Caco-2 (cell line): ENCODE data around the gene PCGF3. TPM values are rescaled to one million over a fixed set of nuclear protein-coding genes. Genes with fewer than 3 reads are reported as not detected.

ENCODE experiments used
- BruUV-seq: library from RNA; stranded (reverse); fragments of 400-500 nt; replicated peaks from 2 replicates; lab custom pipeline; 2021; lab: Mats Ljungman, UMichigan
- CTCF ChIA-PET: fragments of 300-600 bp; sonication (Branson Sonifier 250); formaldehyde crosslinking; loops from one replicate; lab custom pipeline; 2022; ENCODE audit warnings: antibody characterized with exemption; lab: Charles Lee
- POLR2A ChIA-PET: fragments of 300-600 bp; sonication (Branson Sonifier 250); formaldehyde crosslinking; loops from one replicate; lab custom pipeline; 2022; ENCODE audit warnings: antibody characterized with exemption; lab: Charles Lee
- DNase-seq, 2 experiments: peaks; one replicate each; pipeline versions ENCODE4 v3.0.0 to v3.0.0-alpha.2; 2020 to 2022
- H3K27me3 ChIP-seq: replicated peaks from 2 replicates; pipeline ENCODE4 v1.6.0; 2011; ENCODE audit warnings: low read length; ENCODE audit not compliant: control insufficient read depth, insufficient read depth
- H3K36me3 ChIP-seq: 2 replicates; pipeline ENCODE4 v1.5.1; 2011; ENCODE audit warnings: low read length; ENCODE audit not compliant: control insufficient read depth, insufficient read depth
- H3K4me1 ChIP-seq: fragments of 250-450 bp; sonication (Bioruptor Pico); 2 replicates; pipeline ENCODE4 v1.5.1; 2020; ENCODE audit warnings: mild to moderate bottlenecking
- H3K4me3 ChIP-seq: 2 replicates; pipeline ENCODE4 v1.5.1; 2011; ENCODE audit warnings: low read depth, mild to moderate bottlenecking, control low read depth, low read length
- H3K9me3 ChIP-seq: fragments of 250-450 bp; sonication (Bioruptor Pico); 2 replicates; pipeline ENCODE4 v1.5.1; 2020; ENCODE audit warnings: mild to moderate bottlenecking, moderate library complexity
- H3K27ac Mint-ChIP-seq: one replicate; pipeline ENCODE4 v1.8.0; 2022; ENCODE audit warnings: mixed read lengths; ENCODE audit not compliant: unreplicated experiment
- H3K27me3 Mint-ChIP-seq: one replicate; pipeline ENCODE4 v1.8.0; 2022; ENCODE audit warnings: mixed read lengths; ENCODE audit not compliant: insufficient read depth, unreplicated experiment
- H3K36me3 Mint-ChIP-seq: one replicate; pipeline ENCODE4 v1.8.0; 2022; ENCODE audit warnings: mild to moderate bottlenecking, mixed read lengths; ENCODE audit not compliant: insufficient read depth, unreplicated experiment
- H3K4me1 Mint-ChIP-seq: one replicate; pipeline ENCODE4 v1.8.0; 2022; ENCODE audit warnings: low read depth, mixed read lengths; ENCODE audit not compliant: unreplicated experiment
- H3K4me3 Mint-ChIP-seq: one replicate; pipeline ENCODE4 v1.8.0; 2022; ENCODE audit warnings: mild to moderate bottlenecking, moderate library complexity, mixed read lengths; ENCODE audit not compliant: unreplicated experiment
- H3K9me3 Mint-ChIP-seq: one replicate; pipeline ENCODE4 v1.8.0; 2022; ENCODE audit warnings: mixed read lengths; ENCODE audit not compliant: unreplicated experiment
- intact Hi-C: fragments of 100-400 bp; cut with micrococcal nuclease; formaldehyde crosslinking; loops from one replicate; pipeline ENCODE4 v1.10.0; 2022; ENCODE audit not compliant: unreplicated experiment
- total RNA-seq: library from RNA; stranded (reverse); gene quantifications from 2 replicates; pipeline ENCODE4 v1.2.3, GENCODE V29; 2022
- TF ChIP-seq, protein P1 (sequence below), 2 experiments: fragments of 200-600 bp in 1 of 2; IDR thresholded peaks; 1 replicate in 1 of 2; 2 replicates in 1 of 2; pipeline versions ENCODE4 v1.5.1 to v1.8.0; 2011 to 2022; ENCODE audit warnings: antibody characterized with exemption in 1 of 2, control low read depth in 1 of 2, inconsistent platforms in 1 of 2, low read depth in 1 of 2, low read length in 1 of 2, mild to moderate bottlenecking in 1 of 2, moderate library complexity in 1 of 2; ENCODE audit not compliant: insufficient read depth in 1 of 2, severe bottlenecking in 1 of 2, unreplicated experiment in 1 of 2

The PCGF3 gene
- total RNA-seq, 1 experiment from 2014 or later = 38.0 TPM

DNA sequence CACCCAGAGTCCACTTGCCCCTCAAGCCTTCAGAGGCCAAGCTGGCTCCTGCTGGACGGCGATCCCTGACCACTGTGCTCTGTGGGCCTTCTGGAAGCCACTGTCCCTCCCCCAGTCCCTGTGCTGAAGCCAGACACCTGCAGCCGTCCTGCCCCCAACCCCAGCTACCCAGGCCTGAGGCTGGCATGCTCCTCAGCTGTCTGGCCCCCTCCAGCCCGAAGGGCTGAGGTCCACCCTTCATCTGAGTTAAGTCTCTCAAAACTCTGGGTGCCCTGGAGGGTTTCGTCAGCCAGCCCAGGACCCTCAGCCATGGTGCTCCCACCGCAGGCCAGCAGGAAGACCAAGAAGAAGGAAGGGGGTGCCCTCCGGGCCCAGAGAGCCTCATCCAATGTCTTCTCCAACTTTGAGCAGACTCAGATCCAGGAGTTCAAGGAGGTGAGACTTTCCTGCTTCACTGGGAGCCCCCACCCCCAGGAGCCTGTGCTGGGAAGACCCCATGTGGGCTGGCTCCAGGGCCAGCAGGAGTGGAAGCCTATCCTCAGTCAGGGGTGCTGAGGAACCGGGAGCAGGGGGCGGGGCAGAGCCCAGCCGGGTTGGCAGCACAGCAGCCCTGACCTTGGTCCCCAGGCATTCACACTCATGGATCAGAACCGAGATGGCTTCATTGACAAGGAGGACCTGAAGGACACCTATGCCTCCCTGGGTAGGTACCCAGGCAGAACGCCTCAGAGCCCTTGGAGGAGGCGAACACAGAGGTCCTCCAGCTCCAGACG is 27.1 kb upstream of the PCGF3 start:
- H3K4me3 Mint-ChIP-seq = no peak overlapping the region

GRCh38 chr4:679104-679481 is 26.5 kb upstream of the PCGF3 start:
- no peak for DNase-seq
- Mint-ChIP-seq H3K4me3 (no peak overlapping the region), H3K27ac (no peak overlapping the region), H3K9me3 (no peaks in the 10 kb centered on the region), H3K36me3 (peaks cover 13% of the 10 kb centered on the region), H3K27me3 (no peaks in the 10 kb centered on the region), H3K4me1 (no peaks in the 10 kb centered on the region)
- H3K36me3 ChIP-seq = no peaks in the 10 kb centered on the region
- H3K9me3 ChIP-seq = no peaks in the 10 kb centered on the region
- no peaks in the 10 kb centered on the region for H3K27me3 ChIP-seq
- intact Hi-C loops = no loop called here
- CTCF ChIA-PET = no interaction called here
- H3K4me3 ChIP-seq = no peak overlapping the region
- POLR2A ChIA-PET = no interaction called here
- no TSS peak for BruUV-seq
- H3K4me1 ChIP-seq = peaks cover 10% of the 10 kb centered on the region; the same call in 1 of the 2 replicates
- TF ChIP-seq, protein P1, sequence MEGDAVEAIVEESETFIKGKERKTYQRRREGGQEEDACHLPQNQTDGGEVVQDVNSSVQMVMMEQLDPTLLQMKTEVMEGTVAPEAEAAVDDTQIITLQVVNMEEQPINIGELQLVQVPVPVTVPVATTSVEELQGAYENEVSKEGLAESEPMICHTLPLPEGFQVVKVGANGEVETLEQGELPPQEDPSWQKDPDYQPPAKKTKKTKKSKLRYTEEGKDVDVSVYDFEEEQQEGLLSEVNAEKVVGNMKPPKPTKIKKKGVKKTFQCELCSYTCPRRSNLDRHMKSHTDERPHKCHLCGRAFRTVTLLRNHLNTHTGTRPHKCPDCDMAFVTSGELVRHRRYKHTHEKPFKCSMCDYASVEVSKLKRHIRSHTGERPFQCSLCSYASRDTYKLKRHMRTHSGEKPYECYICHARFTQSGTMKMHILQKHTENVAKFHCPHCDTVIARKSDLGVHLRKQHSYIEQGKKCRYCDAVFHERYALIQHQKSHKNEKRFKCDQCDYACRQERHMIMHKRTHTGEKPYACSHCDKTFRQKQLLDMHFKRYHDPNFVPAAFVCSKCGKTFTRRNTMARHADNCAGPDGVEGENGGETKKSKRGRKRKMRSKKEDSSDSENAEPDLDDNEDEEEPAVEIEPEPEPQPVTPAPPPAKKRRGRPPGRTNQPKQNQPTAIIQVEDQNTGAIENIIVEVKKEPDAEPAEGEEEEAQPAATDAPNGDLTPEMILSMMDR (IDR thresholded peaks at IDR 0.05; ENCODE audit: insufficient read depth in 1 of 2, low read depth in 1 of 2, low read length in 1 of 2, severe bottlenecking in 1 of 2, unreplicated experiment in 1 of 2) = no peak

More for the DNA sequence above, 27.1 kb upstream of the PCGF3 start:
- CTCF ChIA-PET = no interaction called here
- Mint-ChIP-seq H3K4me1 (no peaks in the 10 kb centered on the region), H3K27me3 (no peaks in the 10 kb centered on the region), H3K9me3 (no peaks in the 10 kb centered on the region), H3K36me3 (peaks cover 19% of the 10 kb centered on the region), H3K27ac (no peak overlapping the region)
- TF ChIP-seq, protein P1 (IDR thresholded peaks at IDR 0.05; ENCODE audit: insufficient read depth in 1 of 2, low read depth in 1 of 2, low read length in 1 of 2, severe bottlenecking in 1 of 2, unreplicated experiment in 1 of 2) = no peak
- Histone ChIP-seq H3K4me3 (no peak overlapping the region), H3K4me1 (peaks cover 10% of the 10 kb centered on the region; the same call in 1 of the 2 replicates), H3K36me3 (no peaks in the 10 kb centered on the region), H3K27me3 (no peaks in the 10 kb centered on the region), H3K9me3 (no peaks in the 10 kb centered on the region)
- POLR2A ChIA-PET = no interaction called here
- DNase-seq = no peak
- intact Hi-C loops = no loop called here
- BruUV-seq = no TSS peak

- TF ChIP-seq, protein P1 (IDR thresholded peaks at IDR 0.05; ENCODE audit: insufficient read depth in 1 of 2, low read depth in 1 of 2, low read length in 1 of 2, severe bottlenecking in 1 of 2, unreplicated experiment in 1 of 2) = no peak
- CTCF ChIA-PET = no interaction called here
- H3K27me3 Mint-ChIP-seq = no peaks in the 10 kb centered on the region
- Histone ChIP-seq H3K27me3 (no peaks in the 10 kb centered on the region), H3K4me3 (no peak overlapping the region), H3K9me3 (no peaks in the 10 kb centered on the region), H3K4me1 (peaks cover 10% of the 10 kb centered on the region; the same call in 1 of the 2 replicates), H3K36me3 (no peaks in the 10 kb centered on the region)
- no peak overlapping the region for H3K27ac Mint-ChIP-seq
- intact Hi-C loops = no loop called here
- H3K4me3 Mint-ChIP-seq = no peak overlapping the region
- BruUV-seq = no TSS peak
- H3K9me3 Mint-ChIP-seq = no peaks in the 10 kb centered on the region
- H3K36me3 Mint-ChIP-seq = peaks cover 11% of the 10 kb centered on the region
- POLR2A ChIA-PET = no interaction called here
- H3K4me1 Mint-ChIP-seq = no peaks in the 10 kb centered on the region
- no peak for DNase-seq
These were observed 26.0 kb upstream of the PCGF3 start for GRCh38 chr4:679629-680028.
